ENCODE measurements around the gene C16orf87. TPM values are rescaled to one million over a fixed set of nuclear protein-coding genes. Genes with fewer than 3 reads are reported as not detected.

C16orf87 gene
- total RNA-seq, 1 experiment from 2014 or later, result 27.1 TPM

DNA sequence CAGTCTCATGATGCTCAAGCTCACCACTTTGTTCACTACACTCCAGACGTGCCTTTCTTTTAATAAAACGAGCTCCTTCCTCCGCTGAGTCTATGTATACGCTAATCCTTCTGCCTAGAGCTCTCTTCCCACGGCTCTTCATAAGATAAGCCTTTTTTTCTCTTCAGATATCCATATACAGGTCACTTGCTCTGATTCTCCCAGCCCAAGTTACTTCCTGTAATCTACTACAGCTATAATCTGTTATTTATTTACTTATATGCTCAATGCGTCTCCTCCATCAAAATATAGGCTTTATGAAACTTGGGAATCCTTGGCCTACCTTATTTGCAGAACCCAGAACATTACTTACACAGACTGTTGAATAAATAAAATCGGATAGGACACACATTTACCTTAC is 17.4 kb downstream of the C16orf87 start:
- H3K4me1 ChIP-seq (ENCODE audit: insufficient read depth, low read length, poor library complexity, severe bottlenecking), result peaks cover 6% of the 10 kb centered on the region
- no TSS peak for BruUV-seq (replicated peaks)
- no peaks in the 10 kb centered on the region for H3K27me3 ChIP-seq (replicated peaks; ENCODE audit: insufficient read depth, low read depth, low read length, poor library complexity)
- TF ChIP-seq, protein P1, sequence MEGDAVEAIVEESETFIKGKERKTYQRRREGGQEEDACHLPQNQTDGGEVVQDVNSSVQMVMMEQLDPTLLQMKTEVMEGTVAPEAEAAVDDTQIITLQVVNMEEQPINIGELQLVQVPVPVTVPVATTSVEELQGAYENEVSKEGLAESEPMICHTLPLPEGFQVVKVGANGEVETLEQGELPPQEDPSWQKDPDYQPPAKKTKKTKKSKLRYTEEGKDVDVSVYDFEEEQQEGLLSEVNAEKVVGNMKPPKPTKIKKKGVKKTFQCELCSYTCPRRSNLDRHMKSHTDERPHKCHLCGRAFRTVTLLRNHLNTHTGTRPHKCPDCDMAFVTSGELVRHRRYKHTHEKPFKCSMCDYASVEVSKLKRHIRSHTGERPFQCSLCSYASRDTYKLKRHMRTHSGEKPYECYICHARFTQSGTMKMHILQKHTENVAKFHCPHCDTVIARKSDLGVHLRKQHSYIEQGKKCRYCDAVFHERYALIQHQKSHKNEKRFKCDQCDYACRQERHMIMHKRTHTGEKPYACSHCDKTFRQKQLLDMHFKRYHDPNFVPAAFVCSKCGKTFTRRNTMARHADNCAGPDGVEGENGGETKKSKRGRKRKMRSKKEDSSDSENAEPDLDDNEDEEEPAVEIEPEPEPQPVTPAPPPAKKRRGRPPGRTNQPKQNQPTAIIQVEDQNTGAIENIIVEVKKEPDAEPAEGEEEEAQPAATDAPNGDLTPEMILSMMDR (conservative IDR thresholded peaks at IDR 0.05; ENCODE audit: low read depth, low read length), result no peak
- TF ChIP-seq EZH2 (IDR thresholded peaks at IDR 0.05; ENCODE audit: borderline replicate concordance, low read depth, low read length, poor library complexity, severe bottlenecking), result no peak
- POLR2A ChIA-PET (ENCODE audit: low non-redundant PET), result no interaction called here
- H3K4me3 ChIP-seq (ENCODE audit: low read depth, low read length, poor library complexity, severe bottlenecking), result no peak overlapping the region
- H3K36me3 ChIP-seq (ENCODE audit: insufficient read depth, low read length, poor library complexity, severe bottlenecking), result peaks cover 14% of the 10 kb centered on the region
- H3K27ac ChIP-seq (ENCODE audit: low read depth, low read length, poor library complexity, severe bottlenecking), result no peak overlapping the region
- H3K9me3 ChIP-seq (ENCODE audit: low read depth, low read length, poor library complexity, severe bottlenecking), result peaks cover 17% of the 10 kb centered on the region
- CTCF ChIA-PET, result interaction anchor here (0.6 to 0.7 kb wide), 3 partner anchors 13 to 99 kb away, joined by 3 to 7 read pairs (median 4); no protein-coding TSS in a partner anchor
- DNase-seq (ENCODE audit: low spot score), result no peak
- intact Hi-C loops (cut with micrococcal nuclease; ENCODE audit: unreplicated experiment), result no loop called here

DNA sequence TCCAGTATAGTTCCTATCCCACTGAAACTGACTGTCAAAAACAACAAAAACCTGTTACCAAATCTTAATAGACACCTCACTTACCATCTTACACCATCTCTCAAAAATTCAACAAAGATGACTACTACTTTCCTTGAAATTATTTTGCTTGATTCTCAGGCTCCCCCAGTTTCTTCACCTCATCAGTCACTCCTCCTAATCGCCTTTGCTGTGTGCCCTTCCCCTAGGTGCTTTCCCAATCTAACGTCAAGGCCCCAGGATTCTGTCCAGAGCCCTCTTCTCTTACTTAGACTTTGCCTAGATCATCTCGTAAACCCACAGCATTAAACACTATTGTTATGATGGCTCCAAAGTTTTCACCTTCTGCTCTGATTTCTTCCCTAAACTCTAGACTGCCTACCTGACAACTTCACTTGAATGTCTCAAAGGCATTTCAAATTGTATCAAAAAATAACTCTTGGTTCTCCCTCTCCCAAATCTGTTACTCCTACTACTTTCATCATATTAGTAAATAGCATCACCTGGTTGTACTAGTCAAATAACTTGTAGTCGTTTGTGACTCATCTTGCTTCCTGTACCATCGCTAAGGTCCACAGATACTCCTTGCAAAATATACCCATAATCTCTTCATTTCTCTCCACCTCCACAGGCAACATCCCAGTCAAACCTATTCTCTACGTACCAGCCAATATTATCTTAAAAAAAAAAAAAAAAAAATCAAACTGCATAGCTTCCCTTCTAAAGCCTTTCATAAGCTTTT is 18.0 kb downstream of the C16orf87 start:
- intact Hi-C loops (cut with micrococcal nuclease; ENCODE audit: unreplicated experiment), result no loop called here
- DNase-seq (ENCODE audit: low spot score), result no peak
- Histone ChIP-seq H3K4me3 (ENCODE audit: low read depth, low read length, poor library complexity, severe bottlenecking) (no peak overlapping the region), H3K27me3 (replicated peaks; ENCODE audit: insufficient read depth, low read depth, low read length, poor library complexity) (no peaks in the 10 kb centered on the region), H3K4me1 (ENCODE audit: insufficient read depth, low read length, poor library complexity, severe bottlenecking) (peaks cover 7% of the 10 kb centered on the region), H3K9me3 (ENCODE audit: low read depth, low read length, poor library complexity, severe bottlenecking) (peaks cover 17% of the 10 kb centered on the region), H3K36me3 (ENCODE audit: insufficient read depth, low read length, poor library complexity, severe bottlenecking) (peaks cover 14% of the 10 kb centered on the region), H3K27ac (ENCODE audit: low read depth, low read length, poor library complexity, severe bottlenecking) (no peak overlapping the region)
- BruUV-seq (replicated peaks), result no TSS peak
- ChIA-PET CTCF (interaction anchor here (0.6 to 0.7 kb wide), 3 partner anchors 12 to 100 kb away, joined by 3 to 7 read pairs (median 4); no protein-coding TSS in a partner anchor), POLR2A (ENCODE audit: low non-redundant PET) (no interaction called here)
- no peak for TF ChIP-seq EZH2 (IDR thresholded peaks at IDR 0.05; ENCODE audit: borderline replicate concordance, low read depth, low read length, poor library complexity, severe bottlenecking)
- TF ChIP-seq, protein P1 (conservative IDR thresholded peaks at IDR 0.05; ENCODE audit: low read depth, low read length), result no peak

DNA sequence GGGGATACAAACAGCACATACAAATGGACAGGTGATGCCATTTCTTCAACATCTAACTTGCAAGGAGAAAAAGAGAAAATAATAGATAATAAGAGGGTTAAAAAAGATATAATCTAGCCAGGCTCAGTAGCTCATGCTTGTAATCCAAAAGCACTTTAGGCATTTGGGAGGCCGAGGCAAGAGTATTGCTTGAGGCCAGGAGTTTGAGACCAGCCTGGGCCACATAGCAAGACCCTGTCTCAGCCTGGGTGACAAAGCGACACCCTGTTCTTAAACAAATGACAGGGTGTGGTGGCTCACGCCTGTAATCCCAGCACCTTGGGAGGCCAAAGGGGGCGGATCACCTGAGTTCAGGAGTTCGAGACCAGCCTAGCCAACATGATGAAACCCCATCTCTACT is 19.3 kb downstream of the C16orf87 start:
- H3K36me3 ChIP-seq (ENCODE audit: insufficient read depth, low read length, poor library complexity, severe bottlenecking), result peaks cover 8% of the 10 kb centered on the region
- intact Hi-C loops (cut with micrococcal nuclease; ENCODE audit: unreplicated experiment), result no loop called here
- H3K4me1 ChIP-seq (ENCODE audit: insufficient read depth, low read length, poor library complexity, severe bottlenecking), result peaks cover 17% of the 10 kb centered on the region
- H3K27ac ChIP-seq (ENCODE audit: low read depth, low read length, poor library complexity, severe bottlenecking), result no peak overlapping the region
- DNase-seq (ENCODE audit: low spot score), result no peak
- H3K4me3 ChIP-seq (ENCODE audit: low read depth, low read length, poor library complexity, severe bottlenecking), result no peak overlapping the region
- CTCF ChIA-PET, result no interaction called here
- H3K27me3 ChIP-seq (replicated peaks; ENCODE audit: insufficient read depth, low read depth, low read length, poor library complexity), result no peaks in the 10 kb centered on the region
- TF ChIP-seq, protein P1 (conservative IDR thresholded peaks at IDR 0.05; ENCODE audit: low read depth, low read length), result no peak
- no peak for TF ChIP-seq EZH2 (IDR thresholded peaks at IDR 0.05; ENCODE audit: borderline replicate concordance, low read depth, low read length, poor library complexity, severe bottlenecking)
- no TSS peak for BruUV-seq (replicated peaks)
- POLR2A ChIA-PET (ENCODE audit: low non-redundant PET), result no interaction called here
- H3K9me3 ChIP-seq (ENCODE audit: low read depth, low read length, poor library complexity, severe bottlenecking), result peaks cover 17% of the 10 kb centered on the region

Data from A673 (cell line).